HepG2 (cell line): ENCODE results near the gene UBE2D3. TPM values are rescaled to one million over a fixed set of nuclear protein-coding genes. Genes with fewer than 3 reads are reported as not detected.

ENCODE experiments used
- ATF2 ChIP-seq: sonication (generic); formaldehyde crosslinking; IDR thresholded peaks from 2 replicates; pipeline ENCODE4 v1.4.0; 2020; ENCODE audit warnings: missing genetic modification reagents
- FIP1L1 ChIP-seq: fragments of 200-400 bp; formaldehyde crosslinking; IDR thresholded peaks from 2 replicates; pipeline ENCODE4 v1.6.1; 2018; ENCODE audit warnings: low read depth, mild to moderate bottlenecking, low read length, moderate library complexity, borderline replicate concordance; ENCODE audit not compliant: insufficient read depth
- GATAD1 ChIP-seq: IDR thresholded peaks from 2 replicates; pipeline ENCODE4 v1.6.1; 2016; ENCODE audit warnings: missing genetic modification reagents, missing compliant biosample characterization
- GTF3A ChIP-seq: sonication (generic); formaldehyde crosslinking; conservative IDR thresholded peaks from 2 replicates; pipeline ENCODE4 v1.4.0; 2020; ENCODE audit warnings: mild to moderate bottlenecking, missing genetic modification reagents
- HNRNPK ChIP-seq: fragments of 200-400 bp; formaldehyde crosslinking; IDR thresholded peaks from 2 replicates; pipeline ENCODE4 v1.6.1; 2018; ENCODE audit warnings: low read length, low read depth, moderate library complexity, mild to moderate bottlenecking; ENCODE audit not compliant: poor library complexity, severe bottlenecking
- NFIC ChIP-seq: IDR thresholded peaks from 2 replicates; pipeline ENCODE4 v1.6.1; 2012; ENCODE audit warnings: mild to moderate bottlenecking, low read length, inconsistent platforms
- NR0B2 ChIP-seq: sonication (generic); formaldehyde crosslinking; IDR thresholded peaks from 2 replicates; pipeline ENCODE4 v1.4.0; 2020; ENCODE audit warnings: mild to moderate bottlenecking, missing genetic modification reagents
- NR2F1 ChIP-seq, 2 experiments: fragments of 450-650 bp in 1 of 2; formaldehyde crosslinking in 1 of 2; IDR thresholded peaks; 2 replicates each; pipeline versions ENCODE4 v1.5.0 to v1.6.1; 2016 to 2020; ENCODE audit warnings: mild to moderate bottlenecking in 1 of 2, missing compliant biosample characterization in 1 of 2, missing genetic modification reagents in 1 of 2, moderate library complexity in 1 of 2
- POLR2G ChIP-seq: fragments of 200-400 bp; formaldehyde crosslinking; IDR thresholded peaks from 2 replicates; pipeline ENCODE4 v1.6.1; 2018; ENCODE audit warnings: mild to moderate bottlenecking, low read depth, low read length, moderate library complexity
- RFX5 ChIP-seq: IDR thresholded peaks from 2 replicates; pipeline ENCODE4 v1.6.1; 2011; ENCODE audit warnings: low read depth, low read length, improper control_type of control experiment
- SIX1 ChIP-seq: sonication (generic); formaldehyde crosslinking; IDR thresholded peaks from 2 replicates; pipeline ENCODE4 v1.4.0; 2020; ENCODE audit warnings: missing genetic modification reagents, borderline replicate concordance
- TEF ChIP-seq: sonication (generic); formaldehyde crosslinking; IDR thresholded peaks from 2 replicates; pipeline ENCODE4 v1.5.0; 2020; ENCODE audit warnings: missing genetic modification reagents
- THAP8 ChIP-seq: sonication (generic); formaldehyde crosslinking; IDR thresholded peaks from 2 replicates; pipeline ENCODE4 v1.5.1; 2020; ENCODE audit warnings: missing genetic modification reagents, mild to moderate bottlenecking, borderline replicate concordance
- ZNF207 ChIP-seq: fragments of 450-650 bp; IDR thresholded peaks from 2 replicates; pipeline ENCODE4 v1.6.1; 2016; ENCODE audit warnings: antibody characterized with exemption, borderline replicate concordance
- ZNF232 ChIP-seq: sonication (generic); formaldehyde crosslinking; IDR thresholded peaks from 2 replicates; pipeline ENCODE4 v1.4.0; 2020; ENCODE audit warnings: missing genetic modification reagents, borderline replicate concordance
- ZNF503 ChIP-seq: sonication (generic); formaldehyde crosslinking; IDR thresholded peaks from 2 replicates; pipeline ENCODE4 v1.4.0; 2020; ENCODE audit warnings: missing genetic modification reagents
- ZNF512 ChIP-seq: sonication (generic); formaldehyde crosslinking; IDR thresholded peaks from 2 replicates; pipeline ENCODE4 v1.4.0; 2020; ENCODE audit warnings: mild to moderate bottlenecking, missing genetic modification reagents
- ZNF543 ChIP-seq: sonication (generic); formaldehyde crosslinking; IDR thresholded peaks from 2 replicates; pipeline ENCODE4 v1.4.0; 2020; ENCODE audit warnings: mild to moderate bottlenecking, missing genetic modification reagents
- ZNF580 ChIP-seq: IDR thresholded peaks from 2 replicates; pipeline ENCODE4 v1.6.1; 2016; ENCODE audit warnings: low read depth, borderline replicate concordance
- ZSCAN31 ChIP-seq: sonication (generic); formaldehyde crosslinking; IDR thresholded peaks from 2 replicates; pipeline ENCODE4 v1.5.0; 2020; ENCODE audit warnings: low read depth, mild to moderate bottlenecking, missing genetic modification reagents
- polyA plus RNA-seq, 8 experiments: library from polyadenylated mRNA; depleted of rRNA in 3 of 8; stranded (reverse) in 7 of 8; unstranded in 1 of 8; fragments of >200 nt; fragmentation: Illumina TruSeq in 4 of 8; extraction: Trizol in 4 of 8; gene quantifications; 2 replicates each; pipeline versions ENCODE4 v1.2.1 to v1.2.3, GENCODE V29; 2011 to 2016; ENCODE audit warnings: low read depth in 4 of 8, missing spikeins in 1 of 8, mixed read lengths in 1 of 8; ENCODE audit not compliant: insufficient read depth in 1 of 8
- total RNA-seq, 5 experiments: library from RNA; depleted of rRNA; stranded (reverse); fragments of >200 nt; fragmentation: Illumina TruSeq; extraction: Trizol; gene quantifications; 2 replicates each; pipeline ENCODE4 v1.2.3, GENCODE V29; 2016; ENCODE audit warnings: low read depth in 1 of 5

UBE2D3 gene
- total and polyA plus RNA-seq, 2 of the 13 experiments (the other 11 are each of a cell fraction or from before 2014, with no cell fraction given), result 224 to 293 TPM

GRCh38 chr4:102827674-102828496, 534 bp upstream of the UBE2D3 start (continued):
- peak; percentile 85 for TF ChIP-seq POLR2G
- peak; percentile 43; the same call in 1 of the 2 replicates for TF ChIP-seq ZNF503 (CRISPR knock-in tag)
- no peak for TF ChIP-seq ZNF580 (CRISPR knock-in tag)
- TF ChIP-seq ZNF543 (CRISPR knock-in tag), result no peak
- peak; percentile 72; the same call in 1 of the 2 replicates for TF ChIP-seq THAP8 (CRISPR knock-in tag)
- TF ChIP-seq SIX1 (CRISPR knock-in tag), result no peak; the same call in 1 of the 2 replicates
- TF ChIP-seq RFX5, result peak; percentile 49
- TF ChIP-seq FIP1L1, result no peak
- 0 out of 2 replicates have a peak, but pooled peaks have one; percentile 7 for TF ChIP-seq ZSCAN31 (CRISPR knock-in tag)
- no peak for TF ChIP-seq HNRNPK
- TF ChIP-seq ZNF512, result no peak
- TF ChIP-seq GTF3A (CRISPR knock-in tag), result no peak
- TF ChIP-seq ATF2 (CRISPR knock-in tag), result peak; percentile 59; the same call in 1 of the 2 replicates
- TF ChIP-seq NR0B2 (CRISPR knock-in tag), result peak; percentile 80; the same call in 1 of the 2 replicates
- 0 out of 2 replicates have a peak, but pooled peaks have one; percentile 43 for TF ChIP-seq TEF (CRISPR knock-in tag)
- TF ChIP-seq ZNF207, result no peak
- 0 out of 4 replicates have a peak, but pooled peaks of 1 of the 2 experiments have one; percentile 7 for TF ChIP-seq NR2F1 (CRISPR knock-in tag; IDR thresholded peaks at IDR 0.05)
- no peak; the same call in none of the 2 replicates for TF ChIP-seq GATAD1 (CRISPR knock-in tag)
- TF ChIP-seq NFIC, result no peak
- peak; percentile 51; the same call in 1 of the 2 replicates for TF ChIP-seq ZNF232 (CRISPR knock-in tag)
